ENCODE measurements around the gene TMEM151B.

Gene TMEM151B

DNA sequence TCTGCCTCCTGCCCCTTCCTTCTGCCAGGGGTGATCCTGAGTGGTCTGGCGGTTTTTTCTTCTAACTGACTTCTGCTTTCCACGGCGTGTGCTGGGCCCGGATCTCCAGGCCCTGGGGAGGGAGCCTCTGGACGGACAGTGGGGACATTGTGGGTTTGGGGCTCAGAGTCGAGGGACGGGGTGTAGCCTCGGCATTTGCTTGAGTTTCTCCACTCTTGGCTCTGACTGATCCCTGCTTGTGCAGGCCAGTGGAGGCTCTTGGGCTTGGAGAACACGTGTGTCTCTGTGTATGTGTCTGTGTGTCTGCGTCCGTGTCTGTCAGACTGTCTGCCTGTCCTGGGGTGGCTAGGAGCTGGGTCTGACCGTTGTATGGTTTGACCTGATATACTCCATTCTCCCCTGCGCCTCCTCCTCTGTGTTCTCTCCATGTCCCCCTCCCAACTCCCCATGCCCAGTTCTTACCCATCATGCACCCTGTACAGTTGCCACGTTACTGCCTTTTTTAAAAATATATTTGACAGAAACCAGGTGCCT lies 36.6 kb upstream of the TMEM151B start:
- no peak for DNase-seq

DNA sequence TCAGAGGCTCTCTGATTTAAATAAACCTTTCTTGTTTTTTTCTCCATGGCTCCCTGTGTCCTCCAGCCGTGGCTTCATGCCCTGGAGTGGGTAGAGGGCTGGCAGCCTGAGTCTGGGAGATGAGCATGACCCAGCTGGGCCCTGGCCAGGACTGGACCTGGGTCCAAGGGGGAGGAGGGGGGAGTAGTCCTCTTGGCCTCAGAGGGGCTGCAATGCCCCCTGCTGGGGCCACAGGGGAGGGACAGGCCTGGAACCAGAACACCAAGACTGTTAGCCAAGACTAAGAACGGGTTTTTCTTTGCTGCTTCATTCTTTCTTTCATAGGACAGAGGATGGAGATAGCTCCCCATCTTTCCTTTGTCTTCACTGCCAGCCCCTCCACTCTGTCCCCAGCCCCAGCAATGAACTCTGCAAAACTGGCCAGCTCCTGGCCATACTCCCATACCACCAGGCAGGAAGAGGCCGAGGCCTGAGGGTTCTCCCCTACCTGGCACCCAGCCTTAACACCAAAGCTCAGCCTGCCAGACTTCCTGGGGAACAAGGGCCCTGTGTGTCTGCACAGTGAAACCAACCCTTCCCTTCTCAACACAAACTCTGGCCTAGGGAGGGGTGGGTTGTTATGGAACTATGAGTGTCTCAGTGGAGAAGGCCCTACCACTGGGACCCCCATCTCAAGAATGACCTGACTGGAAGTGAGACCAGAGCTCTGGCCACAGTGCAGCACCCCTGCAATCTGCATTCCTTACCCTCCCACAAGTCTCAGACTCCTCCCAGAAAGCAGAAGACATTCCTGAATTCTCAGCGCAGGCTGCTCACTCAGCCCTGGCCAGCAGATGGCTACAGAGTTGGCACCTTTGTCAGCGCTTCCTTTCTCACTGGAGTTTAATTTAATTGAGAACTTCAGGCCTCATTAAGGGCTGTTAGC lies 35.9 kb upstream of the TMEM151B start:
- no peak for DNase-seq

DNA sequence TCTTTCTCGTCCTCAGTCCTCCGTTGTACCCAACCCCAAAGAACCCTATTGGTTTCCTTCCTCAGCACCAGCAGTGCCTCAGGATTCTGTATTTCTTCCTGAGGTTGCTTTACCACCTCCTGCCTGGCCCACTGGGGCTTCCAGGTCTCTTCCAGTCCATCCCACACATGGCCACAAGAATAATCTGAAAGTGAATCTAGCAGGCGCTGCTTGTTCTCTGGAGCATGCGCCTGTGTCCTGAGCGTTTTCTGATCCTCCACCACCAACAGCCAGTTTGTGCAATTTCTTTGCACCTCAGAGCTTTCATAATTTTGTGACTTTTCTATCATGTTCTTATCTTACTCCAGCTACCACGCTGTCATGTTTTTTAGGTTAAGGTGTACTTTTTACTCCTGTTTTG lies 35.0 kb upstream of the TMEM151B start:
- no peak for DNase-seq

DNA sequence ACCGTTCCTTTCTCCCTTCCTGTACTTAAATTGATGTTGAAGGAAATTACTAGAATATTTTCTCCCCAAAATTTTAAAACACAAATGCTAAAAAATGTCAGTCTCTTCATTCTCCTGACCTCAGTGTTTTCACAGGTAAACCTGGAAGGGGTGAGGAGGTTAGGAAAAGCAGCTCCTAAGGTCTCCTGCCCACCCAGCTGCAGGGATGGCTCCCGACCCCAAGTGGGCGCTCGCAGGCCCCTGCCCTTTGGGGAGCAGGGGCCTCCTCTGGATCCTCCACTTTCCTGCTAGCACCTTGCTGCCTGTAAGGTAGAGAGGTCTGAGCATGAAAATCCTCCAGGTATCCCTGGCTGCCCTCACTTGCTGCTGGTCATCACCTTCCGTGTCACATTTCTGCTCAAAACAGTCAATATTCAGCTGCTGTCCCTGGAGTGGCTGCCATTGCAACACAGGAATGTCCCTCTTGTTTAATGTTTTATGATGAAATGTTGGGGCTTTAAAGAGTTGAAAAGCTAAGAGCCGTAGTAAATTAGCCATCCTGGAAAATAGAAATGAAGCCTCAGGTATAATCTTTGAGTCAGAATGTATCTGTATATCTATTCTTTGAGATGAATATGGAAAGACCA lies 34.2 kb upstream of the TMEM151B start:
- DNase-seq: no peak

DNA sequence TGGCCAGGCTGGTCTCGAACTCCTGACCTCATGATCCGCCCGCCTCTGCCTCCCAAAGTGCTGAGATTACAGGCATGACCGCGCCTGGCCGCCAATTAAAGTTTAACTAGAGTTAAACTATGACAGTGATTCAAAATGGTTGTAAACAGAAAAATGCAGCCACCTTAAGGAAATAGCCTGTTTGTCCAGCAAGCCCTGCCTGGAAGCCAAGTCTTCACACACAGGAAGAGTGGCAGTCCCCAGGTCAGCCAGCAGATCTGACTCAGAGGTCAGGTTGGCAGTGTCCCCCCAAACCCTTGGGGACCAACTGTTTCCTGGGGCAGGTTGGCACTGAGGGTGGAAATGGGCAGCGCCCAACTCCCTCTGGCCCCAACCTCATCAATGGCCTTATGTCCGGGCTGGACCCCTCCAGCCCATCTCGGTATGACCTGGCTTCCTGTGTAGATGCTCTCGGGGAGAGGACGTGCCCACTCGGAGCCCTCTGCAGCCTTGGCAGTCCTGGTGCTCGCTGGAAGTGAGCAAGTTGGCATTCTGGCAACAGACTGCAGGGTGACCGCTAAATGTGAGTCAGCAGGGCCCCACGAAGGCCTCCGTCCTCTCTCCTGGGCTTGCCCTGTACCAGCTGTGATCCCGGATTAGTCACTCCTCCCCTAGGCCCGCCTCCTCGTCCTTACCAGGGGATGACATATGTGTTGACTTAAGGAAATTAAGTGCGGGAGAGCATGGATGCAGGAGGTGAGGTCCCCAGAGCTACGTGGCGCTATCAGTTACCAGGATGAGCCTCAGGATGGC lies 33.0 kb upstream of the TMEM151B start:
- DNase-seq: peak; percentile 83

DNA sequence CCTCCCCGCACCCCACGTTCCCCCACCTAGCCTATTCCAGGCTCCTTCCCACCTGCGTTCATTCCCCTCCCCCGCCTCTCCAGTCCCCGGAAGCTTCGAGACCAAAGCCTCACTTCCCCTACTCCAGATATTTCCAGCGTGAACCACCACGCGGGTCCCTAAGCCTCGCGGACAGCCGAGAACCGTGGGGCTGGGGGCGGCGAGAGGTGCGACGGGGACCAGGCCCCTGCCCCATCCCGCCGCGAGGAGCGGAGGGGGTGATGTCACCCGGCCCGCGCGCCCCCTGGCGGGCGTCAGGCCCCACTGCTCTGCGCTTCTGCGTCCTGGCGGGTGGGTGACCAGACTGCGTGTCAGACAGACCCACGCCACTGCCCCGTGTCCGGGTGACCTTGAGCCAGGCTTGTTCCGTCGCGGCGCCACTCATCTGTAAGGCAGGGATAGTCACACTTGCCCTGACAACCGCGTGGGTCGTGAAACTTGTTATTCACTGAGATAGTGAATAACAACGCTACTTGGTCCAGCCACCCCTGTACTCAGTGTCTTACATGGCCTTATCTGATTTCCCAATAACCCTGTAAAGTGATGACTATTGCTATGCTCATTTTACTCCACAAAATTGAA lies 32.3 kb upstream of the TMEM151B start:
- peak; percentile 91 for DNase-seq

DNA sequence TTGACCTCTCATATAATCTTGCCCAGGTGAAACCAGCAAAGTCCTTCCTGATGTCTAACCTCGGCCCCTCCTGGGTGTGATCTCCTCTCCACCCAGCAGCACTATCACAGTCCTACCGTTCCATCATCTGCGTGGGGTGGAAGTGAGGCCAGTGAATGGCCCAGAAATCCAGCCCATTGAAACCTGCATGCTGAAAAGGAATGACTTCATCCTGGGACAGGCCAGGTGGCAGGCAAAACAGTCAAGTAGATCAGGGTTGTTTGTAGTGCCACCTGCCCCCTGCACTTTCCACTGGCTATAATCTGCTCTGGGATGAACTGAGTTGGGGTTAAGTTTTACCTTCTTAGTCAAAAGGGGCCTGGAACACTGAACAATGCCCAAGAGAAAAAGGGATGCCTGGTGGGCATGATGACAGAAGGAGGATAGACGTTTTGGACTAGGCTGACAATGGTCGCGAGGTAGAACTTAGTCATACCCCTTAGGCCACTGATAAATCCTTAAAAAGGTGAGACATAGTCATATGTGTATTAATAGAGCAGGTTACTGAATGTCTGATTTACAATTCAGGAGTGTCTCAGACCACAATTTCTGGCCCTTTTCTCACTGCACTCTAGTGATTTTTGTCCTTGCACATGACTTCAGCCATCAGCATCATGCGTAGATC lies 31.4 kb upstream of the TMEM151B start:
- no peak for DNase-seq

DNA sequence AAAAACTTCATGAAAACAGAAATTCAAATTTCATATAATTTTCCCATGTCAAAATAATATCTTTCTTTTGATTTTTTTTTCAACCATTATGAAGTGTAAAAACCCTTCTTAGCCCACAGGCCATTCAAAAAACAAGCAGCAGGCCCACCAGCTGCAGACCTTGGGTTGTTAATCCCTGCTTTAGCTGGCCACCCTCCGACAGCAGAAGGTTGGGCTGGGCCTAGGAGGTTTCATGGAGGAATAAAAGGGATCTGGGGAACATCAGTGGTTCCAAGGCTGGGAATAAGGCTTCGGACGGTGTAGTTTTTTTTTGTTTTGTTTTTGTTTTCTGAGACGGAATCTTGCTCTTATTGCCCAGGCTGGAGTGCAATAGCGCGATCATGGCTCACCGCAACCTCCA lies 26.9 kb upstream of the TMEM151B start:
- no peak for DNase-seq

DNA sequence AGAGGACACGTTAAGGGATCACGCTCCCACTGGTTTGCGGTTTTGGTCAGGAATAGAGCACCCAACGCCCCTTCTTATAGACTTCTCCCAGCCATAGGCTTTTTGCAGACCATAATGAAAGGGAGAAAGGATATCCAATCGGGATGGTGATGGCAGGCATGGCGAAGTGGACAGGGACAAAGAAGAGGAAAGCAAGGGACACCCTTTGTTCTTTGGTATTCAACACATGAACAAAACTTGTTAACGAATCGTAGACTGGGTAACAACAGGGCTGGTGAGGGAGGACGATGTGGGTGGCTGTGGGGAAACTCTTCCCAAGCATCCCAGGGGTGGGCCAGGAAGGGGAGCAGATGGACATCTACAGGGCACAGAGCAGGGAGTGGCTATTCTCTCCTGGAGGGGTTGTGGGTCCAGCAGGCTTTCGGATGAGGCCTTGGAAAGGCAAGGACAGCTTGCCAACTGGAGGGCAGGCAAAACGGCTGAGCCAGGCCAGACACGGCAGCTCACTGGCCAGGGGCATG lies 24.8 kb upstream of the TMEM151B start:
- no peak for DNase-seq

DNA sequence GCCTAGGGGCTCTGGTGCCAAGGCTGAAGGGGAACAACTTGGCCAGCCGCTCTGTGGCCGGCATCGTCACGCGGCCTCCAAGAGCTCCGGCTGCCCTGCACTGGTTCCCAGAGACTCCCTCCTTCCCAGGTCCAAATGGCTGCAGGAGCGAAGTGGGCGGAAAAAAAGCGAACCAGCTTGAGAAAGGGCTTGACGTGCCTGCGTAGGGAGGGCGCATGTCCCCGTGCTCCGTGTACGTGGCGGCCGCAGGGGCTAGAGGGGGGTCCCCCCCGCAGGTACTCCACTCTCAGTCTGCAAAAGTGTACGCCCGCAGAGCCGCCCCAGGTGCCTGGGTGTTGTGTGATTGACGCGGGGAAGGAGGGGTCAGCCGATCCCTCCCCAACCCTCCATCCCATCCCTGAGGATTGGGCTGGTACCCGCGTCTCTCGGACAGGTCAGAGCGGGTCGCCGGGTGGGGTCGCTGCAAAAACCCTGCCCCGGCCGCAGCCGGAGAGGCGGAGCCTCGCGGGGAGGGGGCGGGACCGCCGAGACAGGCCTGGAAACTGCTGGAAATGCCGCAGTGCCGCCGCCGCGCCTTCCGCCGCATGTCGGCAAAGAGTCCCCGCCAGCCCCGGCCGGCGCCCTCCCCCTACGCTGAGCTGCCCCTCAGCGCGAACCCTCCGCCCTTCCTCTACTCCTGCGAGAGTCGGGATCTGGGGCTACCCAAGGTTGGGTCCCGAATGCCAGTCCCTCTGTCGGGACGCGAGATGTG lies 24.2 kb upstream of the TMEM151B start:
- DNase-seq: peak; percentile 95

DNA sequence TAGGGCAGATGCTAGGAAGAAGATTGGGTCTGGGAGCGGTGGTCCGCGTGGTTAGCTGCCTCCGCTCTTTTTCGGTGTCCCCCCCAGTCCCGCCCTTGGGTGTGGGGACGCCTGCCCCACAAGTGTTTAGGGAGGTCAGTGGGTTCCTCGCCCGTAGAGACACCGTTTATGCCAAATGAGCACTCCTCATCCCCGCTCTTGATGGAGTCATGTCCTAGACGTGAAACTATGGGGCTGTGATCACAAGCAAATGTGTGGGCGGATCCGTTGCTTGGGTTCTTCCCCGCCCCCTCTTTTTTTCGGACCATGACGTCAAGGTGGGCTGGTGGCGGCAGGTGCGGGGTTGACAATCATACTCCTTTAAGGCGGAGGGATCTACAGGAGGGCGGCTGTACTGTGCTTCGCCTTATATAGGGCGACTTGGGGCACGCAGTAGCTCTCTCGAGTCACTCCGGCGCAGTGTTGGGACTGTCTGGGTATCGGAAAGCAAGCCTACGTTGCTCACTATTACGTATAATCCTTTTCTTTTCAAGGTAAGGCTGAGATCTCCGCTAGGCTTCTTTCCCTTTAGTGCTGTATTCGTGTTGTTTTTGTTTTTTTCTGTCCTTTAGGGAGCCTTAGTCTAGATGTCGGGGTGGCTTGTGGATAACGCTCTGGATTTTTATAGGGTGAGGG lies 23.4 kb upstream of the TMEM151B start, which contains the start of gene HSP90AB1:
TSS of gene HSP90AB1 (plus strand) at position 439 of the 675 bp plus-strand sequence. CDS start 1,529 bp downstream, outside the sequence.
- DNase-seq: peak; percentile 98

DNA sequence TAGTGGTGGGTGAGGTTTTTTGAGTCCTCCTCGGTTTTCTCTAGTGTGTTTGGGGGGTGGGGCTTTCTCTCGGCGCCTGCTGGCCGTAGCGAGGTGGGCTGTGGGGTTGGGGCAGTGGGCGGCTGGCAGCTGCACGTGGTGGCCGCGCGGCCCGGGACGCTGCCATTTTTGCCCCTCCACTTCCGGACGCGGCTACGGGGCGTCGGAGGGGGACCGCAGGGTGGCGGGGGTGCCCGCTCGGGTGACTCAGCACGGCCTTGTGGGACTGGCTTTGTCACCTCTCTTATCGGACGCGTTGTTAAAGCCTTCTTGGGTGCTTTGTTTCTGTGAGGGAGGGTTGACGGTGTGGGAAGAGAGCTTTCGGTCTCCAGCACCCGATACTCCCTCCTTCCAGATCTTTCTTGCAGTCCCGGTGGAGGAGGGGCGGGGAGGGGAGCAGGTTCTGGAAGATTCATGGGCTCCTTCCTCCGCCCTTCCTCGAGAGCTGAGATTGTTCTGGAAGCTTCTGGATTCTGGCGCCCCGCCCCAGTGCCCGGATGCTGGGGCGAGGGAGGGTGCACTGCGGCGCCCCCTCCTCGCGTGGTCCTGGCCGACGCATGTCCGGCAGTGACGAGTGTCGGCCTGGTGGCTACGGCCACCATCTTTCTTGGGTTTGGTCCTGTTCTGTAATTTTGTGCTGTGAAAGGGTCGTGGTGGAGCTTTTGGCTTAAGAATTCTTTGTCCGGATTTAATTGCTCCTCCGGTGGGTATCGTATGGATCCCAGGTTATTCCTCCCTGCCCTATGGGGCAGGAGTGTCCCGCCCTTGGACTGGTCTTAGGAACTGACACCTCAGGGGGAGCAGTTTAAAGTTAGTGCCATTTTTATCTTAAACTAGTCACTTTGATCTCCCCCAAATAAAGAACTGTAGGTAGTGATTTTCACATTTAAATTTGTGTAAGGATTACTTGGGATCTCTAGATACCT lies 22.6 kb upstream of the TMEM151B start:
- DNase-seq: peak; percentile 95

DNA sequence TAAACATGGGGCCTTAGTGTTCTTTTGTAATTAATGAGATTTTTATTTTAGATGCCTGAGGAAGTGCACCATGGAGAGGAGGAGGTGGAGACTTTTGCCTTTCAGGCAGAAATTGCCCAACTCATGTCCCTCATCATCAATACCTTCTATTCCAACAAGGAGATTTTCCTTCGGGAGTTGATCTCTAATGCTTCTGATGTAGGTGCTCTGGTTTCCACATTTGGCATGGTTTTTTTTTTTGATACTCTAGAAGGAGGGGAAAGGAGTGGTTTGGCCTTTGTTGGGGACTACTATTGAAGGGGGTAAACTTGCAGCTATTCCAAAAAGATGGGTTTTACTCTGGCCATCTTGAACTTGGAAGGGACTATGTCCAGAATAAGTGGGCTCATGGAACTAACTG lies 21.7 kb upstream of the TMEM151B start:
- DNase-seq: no peak

DNA sequence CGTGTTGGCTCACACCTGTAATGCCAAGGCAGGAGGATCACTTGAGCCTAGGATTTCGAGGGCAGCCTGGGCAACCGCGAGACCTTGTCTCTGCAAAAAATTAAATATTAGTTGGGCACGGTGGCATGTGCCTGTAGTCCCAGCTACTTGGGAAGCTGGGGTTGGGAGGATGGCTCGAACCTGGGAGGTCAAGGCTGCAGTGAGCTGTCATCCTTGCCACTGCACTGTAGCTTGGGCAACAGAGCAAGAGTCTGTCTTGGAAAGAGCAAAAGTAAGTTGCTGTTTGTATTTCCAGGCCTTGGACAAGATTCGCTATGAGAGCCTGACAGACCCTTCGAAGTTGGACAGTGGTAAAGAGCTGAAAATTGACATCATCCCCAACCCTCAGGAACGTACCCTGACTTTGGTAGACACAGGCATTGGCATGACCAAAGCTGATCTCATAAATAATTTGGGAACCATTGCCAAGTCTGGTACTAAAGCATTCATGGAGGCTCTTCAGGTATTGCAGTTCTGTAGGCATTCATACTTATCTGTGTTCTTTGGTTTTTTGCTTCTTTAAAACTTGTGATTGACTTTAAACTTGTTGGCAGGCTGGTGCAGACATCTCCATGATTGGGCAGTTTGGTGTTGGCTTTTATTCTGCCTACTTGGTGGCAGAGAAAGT lies 21.0 kb upstream of the TMEM151B start:
- DNase-seq: no peak

DNA sequence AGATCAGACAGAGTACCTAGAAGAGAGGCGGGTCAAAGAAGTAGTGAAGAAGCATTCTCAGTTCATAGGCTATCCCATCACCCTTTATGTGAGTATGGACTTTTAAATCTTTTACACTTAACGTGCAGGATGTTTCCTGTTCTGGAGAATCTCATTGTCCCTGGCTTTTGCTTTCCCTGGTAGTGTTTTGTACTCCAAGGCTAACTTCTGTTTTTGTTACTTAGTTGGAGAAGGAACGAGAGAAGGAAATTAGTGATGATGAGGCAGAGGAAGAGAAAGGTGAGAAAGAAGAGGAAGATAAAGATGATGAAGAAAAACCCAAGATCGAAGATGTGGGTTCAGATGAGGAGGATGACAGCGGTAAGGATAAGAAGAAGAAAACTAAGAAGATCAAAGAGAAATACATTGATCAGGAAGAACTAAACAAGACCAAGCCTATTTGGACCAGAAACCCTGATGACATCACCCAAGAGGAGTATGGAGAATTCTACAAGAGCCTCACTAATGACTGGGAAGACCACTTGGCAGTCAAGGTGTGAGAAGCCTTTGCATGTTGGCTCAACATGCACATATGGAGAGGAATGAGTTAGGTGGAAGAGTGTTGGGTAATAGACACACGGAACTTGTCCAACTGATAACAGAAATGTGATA lies 20.1 kb upstream of the TMEM151B start:
- no peak for DNase-seq

DNA sequence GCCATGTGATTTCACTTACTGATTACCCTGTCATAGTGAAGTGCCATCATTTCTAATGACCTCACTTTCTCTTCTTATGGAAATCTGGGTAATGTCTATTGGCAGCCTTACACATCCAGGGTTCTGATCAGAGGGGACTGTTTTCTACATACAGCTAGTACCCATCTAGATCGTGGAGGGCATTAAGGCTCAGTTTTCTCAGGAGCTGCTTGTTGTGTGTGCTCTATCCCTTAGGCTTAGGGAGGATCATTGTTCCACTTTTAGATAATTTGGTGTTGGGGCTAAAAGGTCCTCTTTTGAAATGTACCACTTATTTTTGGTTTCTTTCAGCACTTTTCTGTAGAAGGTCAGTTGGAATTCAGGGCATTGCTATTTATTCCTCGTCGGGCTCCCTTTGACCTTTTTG lies 19.5 kb upstream of the TMEM151B start:
- DNase-seq: no peak

DNA sequence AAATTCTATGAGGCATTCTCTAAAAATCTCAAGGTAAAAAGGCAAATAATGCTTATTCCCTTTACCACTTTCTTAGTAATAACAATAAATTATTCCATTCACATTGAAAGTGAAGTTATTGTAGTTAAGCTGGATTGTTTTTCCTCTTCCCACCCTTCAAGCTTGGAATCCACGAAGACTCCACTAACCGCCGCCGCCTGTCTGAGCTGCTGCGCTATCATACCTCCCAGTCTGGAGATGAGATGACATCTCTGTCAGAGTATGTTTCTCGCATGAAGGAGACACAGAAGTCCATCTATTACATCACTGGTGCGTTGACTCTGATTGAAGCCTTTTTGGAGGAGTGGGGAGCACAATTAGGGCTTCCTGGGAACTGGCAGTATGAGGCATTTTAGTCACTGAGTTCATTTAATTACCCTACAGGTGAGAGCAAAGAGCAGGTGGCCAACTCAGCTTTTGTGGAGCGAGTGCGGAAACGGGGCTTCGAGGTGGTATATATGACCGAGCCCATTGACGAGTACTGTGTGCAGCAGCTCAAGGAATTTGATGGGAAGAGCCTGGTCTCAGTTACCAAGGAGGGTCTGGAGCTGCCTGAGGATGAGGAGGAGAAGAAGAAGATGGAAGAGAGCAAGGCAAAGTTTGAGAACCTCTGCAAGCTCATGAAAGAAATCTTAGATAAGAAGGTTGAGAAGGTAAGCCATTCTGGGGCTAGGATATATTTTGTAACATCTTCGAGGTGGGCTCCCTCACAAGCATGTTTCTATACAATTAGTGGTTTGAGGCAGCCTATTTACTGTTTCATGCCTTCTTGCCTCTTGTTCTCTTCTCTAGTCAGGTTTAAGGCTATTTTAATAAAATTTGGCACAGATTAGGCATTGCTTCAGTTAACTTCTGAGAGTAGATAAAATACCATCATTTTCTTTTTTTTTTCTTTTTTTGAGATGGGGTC lies 18.4 kb upstream of the TMEM151B start:
- no peak for DNase-seq

All from activated CD8-positive, alpha-beta memory T cell treated with anti-CD3 and anti-CD28 coated beads, Interleukin-2, amount 50 U/mL, for 48 hours (primary cell).